Measurements from ENCODE around the gene ZNF580. TPM values are rescaled to one million over a fixed set of nuclear protein-coding genes. Genes with fewer than 3 reads are reported as not detected.

Gene ZNF580
- total RNA-seq, 1 experiment from 2014 or later, result 6.5 TPM

DNA sequence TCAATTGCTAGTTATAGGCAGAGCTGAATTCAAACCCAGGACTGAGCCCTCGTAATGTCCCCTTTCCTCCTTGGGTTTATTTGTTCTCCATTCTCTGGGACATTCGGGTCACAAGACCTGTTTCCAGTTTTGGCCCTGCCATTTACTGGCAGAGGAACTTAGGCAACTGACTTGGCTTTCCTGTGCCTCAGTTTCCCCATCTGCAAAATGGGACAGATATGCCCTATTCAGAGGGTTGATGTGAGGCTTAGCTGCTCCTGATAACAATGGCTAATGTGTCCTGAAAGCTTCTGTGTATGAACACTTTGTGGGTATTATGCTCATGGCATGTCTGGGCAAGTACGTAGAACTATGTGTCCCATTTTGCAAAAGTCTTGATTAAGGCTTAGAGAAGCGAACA lies 39.7 kb upstream of the ZNF580 start:
- Histone ChIP-seq H3K4me1 (replicated peaks) (peaks cover 13% of the 10 kb centered on the region), H3K4me3 (peak overlapping the region; percentile 64; the same call in 1 of the 2 replicates), H3K36me3 (peaks cover 24% of the 10 kb centered on the region), H3K27ac (no peak overlapping the region), H3K27me3 (replicated peaks) (no peaks in the 10 kb centered on the region), H3K9me3 (replicated peaks) (no peaks in the 10 kb centered on the region)
- DNase-seq (ENCODE audit: low read depth in 1 of 2, low spot score in 2 of 2), result no peak

DNA sequence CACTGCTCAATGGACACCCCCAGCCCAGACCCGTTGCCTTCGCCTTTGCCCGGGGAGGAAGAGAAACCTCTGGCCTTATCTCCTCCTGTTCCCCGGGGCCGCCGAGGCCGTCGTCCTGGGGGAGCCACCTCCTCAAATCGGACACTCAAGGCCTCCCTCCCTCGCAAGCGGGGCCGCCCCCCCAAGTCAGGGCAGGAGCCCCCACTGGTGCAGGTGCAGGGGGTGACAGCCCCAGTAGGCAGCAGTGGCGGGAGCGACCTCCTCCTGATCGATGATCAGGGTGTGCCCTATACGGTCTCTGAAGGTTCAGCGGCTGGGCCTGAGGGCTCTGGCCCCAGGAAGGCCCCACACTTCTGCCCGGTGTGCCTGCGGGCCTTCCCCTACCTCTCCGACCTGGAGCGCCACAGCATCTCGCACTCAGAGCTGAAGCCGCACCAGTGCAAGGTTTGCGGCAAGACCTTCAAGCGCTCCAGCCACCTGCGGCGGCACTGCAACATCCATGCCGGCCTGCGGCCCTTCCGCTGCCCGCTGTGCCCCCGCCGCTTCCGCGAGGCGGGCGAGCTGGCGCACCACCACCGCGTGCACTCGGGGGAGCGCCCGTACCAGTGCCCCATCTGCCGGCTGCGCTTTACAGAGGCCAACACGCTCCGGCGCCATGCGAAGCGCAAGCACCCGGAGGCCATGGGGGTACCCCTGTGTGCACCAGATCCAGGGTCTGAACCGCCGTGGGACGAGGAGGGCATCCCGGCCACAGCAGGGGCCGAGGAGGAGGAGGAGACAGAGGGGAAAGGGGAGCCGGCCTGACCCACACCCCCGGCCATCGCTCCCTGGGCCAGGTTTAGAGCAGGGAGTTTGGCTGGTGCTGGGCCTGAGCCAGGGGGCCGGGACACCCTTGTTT lies 38.4 kb upstream of the ZNF580 start:
- no peak for DNase-seq (ENCODE audit: low read depth in 1 of 2, low spot score in 2 of 2)
- no peaks in the 10 kb centered on the region for H3K27me3 ChIP-seq (replicated peaks)
- no peaks in the 10 kb centered on the region for H3K9me3 ChIP-seq (replicated peaks)
- no peak overlapping the region for H3K4me3 ChIP-seq
- no peak overlapping the region for H3K27ac ChIP-seq
- H3K4me1 ChIP-seq (replicated peaks), result peaks cover 18% of the 10 kb centered on the region
- peaks cover 20% of the 10 kb centered on the region for H3K36me3 ChIP-seq

DNA sequence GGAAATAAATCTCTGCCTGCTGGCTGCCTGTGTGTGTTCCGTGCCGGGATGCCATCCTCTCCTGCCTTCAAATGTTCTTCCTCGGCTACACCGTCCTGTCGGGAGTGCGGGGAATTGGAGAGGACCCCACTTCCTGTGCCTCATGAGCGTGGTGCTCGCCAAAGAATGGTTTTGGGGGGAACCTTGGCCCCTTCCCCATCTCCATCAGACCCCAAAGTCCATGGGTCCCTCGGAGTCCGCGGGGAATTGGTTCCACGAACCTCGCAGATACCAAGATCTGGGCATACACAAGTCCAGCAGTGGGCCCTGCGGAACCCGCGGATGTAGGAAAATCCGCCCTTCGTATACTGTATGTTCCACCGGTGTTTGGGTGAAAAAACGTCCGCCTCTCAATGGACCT lies 37.7 kb upstream of the ZNF580 start:
- H3K27ac ChIP-seq, result no peak overlapping the region

DNA sequence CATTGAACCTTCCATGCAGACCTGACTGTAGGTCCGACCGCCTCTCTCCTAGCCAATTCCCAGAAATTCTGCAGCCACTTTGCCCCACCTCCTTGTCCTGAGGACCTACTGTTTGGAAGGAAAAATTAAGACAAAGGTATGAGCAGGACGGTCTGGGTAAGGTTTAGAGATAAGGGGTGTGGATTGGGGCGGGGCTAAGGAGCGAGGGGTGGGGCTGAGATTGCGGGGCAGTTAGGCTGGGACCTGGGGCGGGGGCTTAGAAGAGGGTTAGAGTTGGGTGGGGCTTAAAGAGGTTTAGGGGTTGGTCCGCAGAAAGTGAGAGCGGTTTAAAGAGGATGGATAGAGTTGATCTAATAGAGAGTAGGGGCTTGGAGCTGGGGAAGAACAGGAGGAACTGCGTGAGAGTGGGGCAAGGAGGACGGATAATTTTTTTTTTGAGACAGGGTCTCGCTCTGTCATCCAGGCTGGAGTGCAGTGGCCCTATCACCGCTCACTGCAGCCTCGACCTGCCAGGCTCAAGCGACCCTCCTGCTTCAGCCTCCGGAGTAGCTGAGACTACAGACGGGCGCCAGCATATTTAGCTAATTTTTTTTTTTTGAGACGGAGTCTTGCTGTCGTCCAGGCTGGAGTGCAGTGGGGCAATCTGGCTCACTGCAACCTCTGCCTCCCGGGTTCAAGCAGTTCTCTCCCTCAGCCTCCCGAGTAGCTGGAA lies 37.1 kb upstream of the ZNF580 start:
- H3K36me3 ChIP-seq, result peaks cover 13% of the 10 kb centered on the region
- H3K4me1 ChIP-seq (replicated peaks), result peaks cover 18% of the 10 kb centered on the region
- no peaks in the 10 kb centered on the region for H3K27me3 ChIP-seq (replicated peaks)
- no peak overlapping the region for H3K4me3 ChIP-seq
- no peak for DNase-seq (ENCODE audit: low read depth in 1 of 2, low spot score in 2 of 2)
- no peak overlapping the region for H3K27ac ChIP-seq
- no peaks in the 10 kb centered on the region for H3K9me3 ChIP-seq (replicated peaks)

More for the DNA sequence above, 37.7 kb upstream of the ZNF580 start:
- Histone ChIP-seq H3K27me3 (replicated peaks) (no peaks in the 10 kb centered on the region), H3K4me3 (no peak overlapping the region), H3K4me1 (replicated peaks) (peaks cover 18% of the 10 kb centered on the region), H3K36me3 (peaks cover 13% of the 10 kb centered on the region), H3K9me3 (replicated peaks) (no peaks in the 10 kb centered on the region)
- no peak for DNase-seq (ENCODE audit: low read depth in 1 of 2, low spot score in 2 of 2)

DNA sequence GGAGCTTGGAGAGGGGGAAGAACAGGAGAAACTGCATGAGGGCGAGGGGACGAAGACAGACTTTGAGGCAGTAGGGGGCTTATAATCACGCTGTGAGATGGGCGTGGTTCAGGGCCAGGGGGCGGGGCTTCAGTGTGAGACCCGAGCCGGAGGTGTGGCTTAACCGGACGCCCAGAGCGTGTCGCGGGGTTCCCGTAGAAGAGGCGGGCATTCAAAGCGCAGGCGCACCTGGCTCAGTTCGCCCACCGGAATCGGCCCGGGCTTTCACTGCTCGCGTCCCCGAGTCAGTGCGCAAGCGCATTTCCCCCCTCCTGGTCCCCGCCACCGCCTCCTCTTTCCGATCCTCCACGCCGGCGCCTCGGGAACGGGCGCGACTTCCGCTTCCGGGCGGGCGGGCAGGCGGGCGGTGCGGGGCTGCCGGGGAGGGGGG lies 35.6 kb upstream of the ZNF580 start:
- peak overlapping the region; percentile 67 for H3K27ac ChIP-seq
- no peaks in the 10 kb centered on the region for H3K9me3 ChIP-seq (replicated peaks)
- H3K4me3 ChIP-seq, result peak overlapping the region; percentile 69
- peaks cover 18% of the 10 kb centered on the region for H3K4me1 ChIP-seq (replicated peaks)
- DNase-seq (ENCODE audit: low read depth in 1 of 2, low spot score in 2 of 2), result peak; percentile 96 to 99
- peaks cover 25% of the 10 kb centered on the region for H3K36me3 ChIP-seq
- H3K27me3 ChIP-seq (replicated peaks), result no peaks in the 10 kb centered on the region

DNA sequence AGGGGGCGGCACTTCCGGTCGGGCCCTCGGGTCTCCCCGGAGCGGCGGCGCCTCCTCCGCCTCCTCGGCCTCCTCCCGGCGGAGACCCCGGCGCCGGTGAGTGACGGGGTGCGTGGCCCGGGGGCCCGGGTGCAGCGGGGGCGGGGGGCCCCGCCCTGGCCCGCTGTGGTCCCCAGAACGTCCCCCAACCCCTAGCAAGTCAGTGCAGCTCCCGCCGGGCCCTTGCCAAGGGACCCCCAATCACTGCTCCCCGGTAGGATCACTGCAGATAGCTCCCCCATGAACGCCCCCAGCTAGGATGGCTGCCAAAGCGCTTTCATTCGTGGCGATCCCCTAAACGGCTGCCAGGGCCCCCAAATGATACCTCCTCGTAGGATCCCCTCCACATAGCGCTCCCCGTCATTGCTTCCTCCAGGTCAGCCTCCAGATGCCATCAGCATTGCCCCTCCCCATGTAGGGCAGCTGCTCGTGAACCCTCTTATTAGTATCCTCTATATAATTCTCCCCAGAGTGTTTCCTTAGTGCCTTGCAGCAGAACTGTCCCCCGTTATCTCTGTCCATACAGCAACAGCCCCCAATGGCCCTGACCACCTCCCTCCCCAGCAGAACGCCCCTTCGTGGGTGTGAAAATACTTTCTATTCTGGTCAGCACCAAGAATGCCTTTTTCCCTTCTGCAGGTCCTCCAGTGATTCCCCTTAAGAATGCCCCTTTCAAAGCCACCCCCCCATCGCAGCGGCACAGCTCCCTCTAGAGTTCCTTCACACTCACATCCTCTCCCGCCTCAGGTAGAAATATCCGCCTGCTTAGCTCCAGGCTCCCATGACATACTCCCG lies 34.9 kb upstream of the ZNF580 start, which contains the start of gene ZNF865:
Gene ZNF865, plus strand, starts transcription at position 11 of the 834 bp plus-strand sequence. CDS start 7,972 bp downstream, outside the sequence.
- Histone ChIP-seq H3K4me3 (peak within 1 kb of the TSS; percentile 69), H3K27ac (peak within 1 kb of the TSS; percentile 67), H3K27me3 (replicated peaks) (no peaks in the 10 kb centered on the region), H3K4me1 (replicated peaks) (peaks cover 16% of the 10 kb centered on the region), H3K9me3 (replicated peaks) (no peaks in the 10 kb centered on the region), H3K36me3 (peaks cover 31% of the 10 kb centered on the region)
- peak; percentile 78 to 86 for DNase-seq (ENCODE audit: low read depth in 1 of 2, low spot score in 2 of 2)

DNA sequence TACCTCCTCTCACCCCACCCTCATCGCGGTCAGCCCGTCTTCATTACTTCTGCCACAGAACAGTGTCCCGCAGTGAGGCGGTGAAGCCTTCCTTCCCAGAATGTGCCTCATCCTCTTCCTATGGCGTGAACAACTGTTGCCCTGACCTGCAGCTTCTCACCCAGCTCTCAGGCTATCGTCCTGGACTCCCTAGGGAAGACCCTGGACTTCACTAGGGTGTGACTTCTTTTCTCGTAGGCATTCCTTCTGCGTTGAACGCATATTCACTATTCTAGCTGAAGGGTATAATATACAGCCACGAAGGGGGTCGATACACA lies 34.4 kb upstream of the ZNF580 start:
- DNase-seq (ENCODE audit: low read depth in 1 of 2, low spot score in 2 of 2), result no peak
- H3K4me3 ChIP-seq, result peak overlapping the region; percentile 69
- no peak overlapping the region for H3K27ac ChIP-seq
- H3K4me1 ChIP-seq (replicated peaks), result peaks cover 14% of the 10 kb centered on the region
- no peaks in the 10 kb centered on the region for H3K27me3 ChIP-seq (replicated peaks)
- peaks cover 33% of the 10 kb centered on the region for H3K36me3 ChIP-seq
- no peaks in the 10 kb centered on the region for H3K9me3 ChIP-seq (replicated peaks)

DNA sequence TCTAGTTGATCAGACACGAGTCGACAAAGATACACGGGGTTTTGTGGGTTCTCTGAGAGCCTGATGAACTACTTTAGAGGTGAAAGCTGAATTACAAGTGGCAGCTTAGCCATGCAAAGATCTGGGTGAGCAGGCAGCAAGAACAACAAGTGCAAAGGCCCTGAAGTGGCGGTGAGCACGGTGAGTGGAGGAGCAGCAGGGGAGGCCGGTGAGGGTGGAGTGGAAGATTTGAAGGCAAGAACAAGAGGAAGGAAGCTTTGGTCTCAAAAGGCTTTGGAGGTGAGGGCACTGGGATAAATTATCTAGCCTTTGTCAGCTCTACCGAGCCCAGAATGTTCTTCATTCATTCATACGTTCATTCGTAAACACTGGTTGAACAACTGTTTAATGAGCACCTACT lies 34.0 kb upstream of the ZNF580 start:
- H3K36me3 ChIP-seq, result peaks cover 33% of the 10 kb centered on the region
- no peak overlapping the region for H3K27ac ChIP-seq
- H3K4me1 ChIP-seq (replicated peaks), result peaks cover 14% of the 10 kb centered on the region
- H3K9me3 ChIP-seq (replicated peaks), result no peaks in the 10 kb centered on the region
- H3K27me3 ChIP-seq (replicated peaks), result no peaks in the 10 kb centered on the region
- no peak for DNase-seq (ENCODE audit: low read depth in 1 of 2, low spot score in 2 of 2)
- peak overlapping the region; percentile 69 for H3K4me3 ChIP-seq

DNA sequence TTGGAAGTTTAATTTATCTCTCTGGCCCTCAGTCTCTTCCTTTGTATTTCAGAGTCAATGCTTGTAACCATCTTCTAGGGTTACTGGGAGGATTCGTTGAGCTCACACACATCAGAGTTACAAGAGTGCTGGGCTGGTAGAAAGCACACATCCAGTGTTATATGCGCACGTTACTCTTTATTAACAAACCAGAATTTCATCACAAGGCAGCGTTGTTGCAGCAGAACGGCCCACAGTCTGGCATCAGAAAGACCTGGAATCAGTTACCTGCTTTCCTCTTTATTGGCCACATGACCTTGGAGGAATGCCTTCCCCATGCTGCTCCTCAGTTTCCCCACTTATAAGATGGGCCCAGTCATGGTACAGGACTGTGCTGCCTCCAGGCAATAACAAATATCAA lies 31.5 kb upstream of the ZNF580 start:
- Histone ChIP-seq H3K27ac (no peak overlapping the region), H3K36me3 (peaks cover 33% of the 10 kb centered on the region), H3K27me3 (replicated peaks) (no peaks in the 10 kb centered on the region), H3K4me3 (no peak overlapping the region), H3K9me3 (replicated peaks) (no peaks in the 10 kb centered on the region), H3K4me1 (replicated peaks) (peaks cover 11% of the 10 kb centered on the region)
- DNase-seq (ENCODE audit: low read depth in 1 of 2, low spot score in 2 of 2), result no peak

DNA sequence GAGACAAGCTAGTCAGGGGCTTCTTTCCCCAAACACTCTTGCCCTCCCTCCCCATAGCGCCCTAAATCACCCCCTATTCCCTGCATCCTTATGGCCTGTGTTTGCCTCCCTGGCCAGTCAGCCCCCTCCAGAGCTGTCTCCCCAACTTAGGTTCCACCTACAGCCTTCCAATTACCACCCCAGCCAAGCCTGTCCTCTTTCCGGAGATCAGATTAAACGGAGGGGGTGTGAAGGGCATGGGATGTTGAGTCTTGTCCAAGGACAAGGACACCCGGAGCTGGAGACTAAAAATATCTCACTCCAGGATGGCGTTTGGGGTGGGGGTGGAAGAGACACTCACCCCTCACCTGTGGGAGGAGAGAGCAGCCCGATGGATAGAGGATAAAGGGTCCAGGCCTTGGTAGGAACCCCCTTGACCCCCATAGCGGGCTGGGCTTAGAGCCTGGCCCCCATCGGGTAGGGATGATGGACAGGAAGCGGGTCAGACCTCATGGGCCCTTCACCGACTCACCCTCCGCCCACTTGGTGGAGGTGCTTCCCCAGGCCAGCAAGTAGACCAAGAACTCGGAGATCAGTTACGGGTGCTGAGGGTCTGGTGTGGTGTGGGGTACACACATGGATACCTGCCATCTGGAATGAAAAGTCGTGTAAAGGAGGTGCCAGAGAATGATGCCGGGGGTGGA lies 29.4 kb upstream of the ZNF580 start:
- Histone ChIP-seq H3K4me1 (replicated peaks) (peaks cover 4% of the 10 kb centered on the region), H3K9me3 (replicated peaks) (no peaks in the 10 kb centered on the region), H3K27ac (no peak overlapping the region), H3K36me3 (peaks cover 48% of the 10 kb centered on the region), H3K4me3 (no peak overlapping the region), H3K27me3 (replicated peaks) (no peaks in the 10 kb centered on the region)
- no peak for DNase-seq (ENCODE audit: low read depth in 1 of 2, low spot score in 2 of 2)

DNA sequence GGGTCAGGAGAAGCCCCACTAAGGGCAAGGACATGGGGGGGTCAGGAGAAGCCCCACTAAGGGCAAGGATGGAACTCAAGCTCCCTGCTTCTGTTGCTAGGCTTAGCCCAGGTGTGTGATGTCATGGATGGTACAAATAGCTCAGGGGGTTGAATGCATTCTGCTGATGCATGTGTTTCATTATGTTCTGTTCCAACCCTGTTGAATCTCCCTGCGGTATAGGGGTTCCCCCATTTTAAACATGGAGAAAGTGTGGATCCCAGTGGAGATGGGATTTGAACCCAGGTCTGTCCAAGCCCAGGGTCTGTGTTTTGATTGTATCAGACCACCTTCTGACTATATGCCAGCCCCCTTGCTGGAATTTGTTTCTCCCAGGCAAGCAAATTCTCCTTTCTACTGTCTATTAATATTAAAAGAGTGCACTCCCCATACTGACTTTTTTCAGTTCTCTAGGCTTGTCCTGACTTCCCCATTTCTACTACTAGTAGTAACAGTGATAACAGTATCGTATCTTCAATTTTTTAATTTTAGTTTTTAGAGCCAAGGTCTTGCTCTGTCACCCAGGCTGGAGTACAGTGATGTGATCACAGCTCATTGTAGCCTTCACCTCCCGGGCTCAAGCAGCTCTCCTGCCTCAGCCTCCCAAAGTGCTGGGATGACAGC lies 28.7 kb upstream of the ZNF580 start:
- no peak overlapping the region for H3K27ac ChIP-seq
- no peak overlapping the region for H3K4me3 ChIP-seq
- no peak for DNase-seq (ENCODE audit: low read depth in 1 of 2, low spot score in 2 of 2)
- H3K27me3 ChIP-seq (replicated peaks), result no peaks in the 10 kb centered on the region
- H3K36me3 ChIP-seq, result peaks cover 45% of the 10 kb centered on the region
- H3K9me3 ChIP-seq (replicated peaks), result no peaks in the 10 kb centered on the region
- no peaks in the 10 kb centered on the region for H3K4me1 ChIP-seq (replicated peaks)

DNA sequence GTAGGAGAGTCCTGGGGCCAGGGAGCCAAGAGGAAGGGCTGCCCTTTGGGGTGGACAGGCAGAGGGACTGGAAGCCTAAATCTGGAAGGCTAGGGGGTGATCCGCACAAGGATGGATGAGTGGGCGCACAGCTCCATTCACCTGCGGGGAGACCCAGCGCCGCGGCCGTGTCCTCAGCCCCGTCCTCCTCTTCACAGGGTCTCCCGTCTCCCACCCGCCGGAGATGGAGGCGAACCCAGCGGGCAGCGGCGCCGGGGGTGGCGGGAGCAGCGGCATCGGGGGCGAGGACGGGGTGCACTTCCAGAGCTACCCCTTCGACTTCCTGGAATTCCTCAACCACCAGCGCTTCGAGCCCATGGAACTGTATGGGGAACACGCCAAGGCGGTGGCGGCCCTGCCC lies 27.4 kb upstream of the ZNF580 start:
- Histone ChIP-seq H3K27ac (no peak overlapping the region), H3K36me3 (peaks cover 54% of the 10 kb centered on the region), H3K4me1 (replicated peaks) (no peaks in the 10 kb centered on the region), H3K4me3 (no peak overlapping the region), H3K9me3 (replicated peaks) (no peaks in the 10 kb centered on the region), H3K27me3 (replicated peaks) (no peaks in the 10 kb centered on the region)
- no peak for DNase-seq (ENCODE audit: low read depth in 1 of 2, low spot score in 2 of 2)
